ENCODE results near the gene LRRC56. TPM values are rescaled to one million over a fixed set of nuclear protein-coding genes. Genes with fewer than 3 reads are reported as not detected.
A peak's percentile ranks its signal among the peaks of the same experiment; 100 is the strongest.

The LRRC56 gene
- total and polyA plus RNA-seq, 2 of the 13 experiments (the other 11 are each of a cell fraction or from before 2014, with no cell fraction given): 0.11 to 0.29 TPM

GRCh38 chr11:560305-561147 lies 23.2 kb downstream of the LRRC56 start, which contains the start of the genes LMNTD2 and RASSF7 (continued):
- TF ChIP-seq IRF9 (CRISPR knock-in tag; IDR thresholded peaks at IDR 0.05; ENCODE audit: borderline replicate concordance) (no peak; the same call in 1 of the 2 replicates), KDM5A (IDR thresholded peaks at IDR 0.05; ENCODE audit: borderline replicate concordance, low read length) (peak; percentile 38; the same call in 1 of the 2 replicates), TFDP2 (CRISPR knock-in tag; IDR thresholded peaks at IDR 0.05) (peak; percentile 32), MED13 (CRISPR knock-in tag; IDR thresholded peaks at IDR 0.05) (peak; percentile 59; the same call in 1 of the 2 replicates), SP4 (CRISPR knock-in tag; IDR thresholded peaks at IDR 0.05) (peak; percentile 96), FOXA3 (CRISPR knock-in tag; IDR thresholded peaks at IDR 0.05) (0 out of 2 replicates have a peak, but pooled peaks have one; percentile 32), KLF13 (CRISPR knock-in tag; IDR thresholded peaks at IDR 0.05) (0 out of 2 replicates have a peak, but pooled peaks have one; percentile 62), GLMP (CRISPR knock-in tag; IDR thresholded peaks at IDR 0.05; ENCODE audit: borderline replicate concordance) (no peak), PHF8 (CRISPR knock-in tag; IDR thresholded peaks at IDR 0.05) (peak; percentile 89), ZSCAN12 (CRISPR knock-in tag; IDR thresholded peaks at IDR 0.05) (0 out of 2 replicates have a peak, but pooled peaks have one; percentile 29), NR2C2 (CRISPR knock-in tag; IDR thresholded peaks at IDR 0.05; ENCODE audit: borderline replicate concordance) (peak; percentile 92), HNRNPL (IDR thresholded peaks at IDR 0.05; ENCODE audit: low read depth, low read length) (peak; percentile 65), DRAP1 (CRISPR knock-in tag; IDR thresholded peaks at IDR 0.05) (peak; percentile 70), ZKSCAN5 (CRISPR knock-in tag; IDR thresholded peaks at IDR 0.05) (no peak), YEATS2 (CRISPR knock-in tag; IDR thresholded peaks at IDR 0.05; ENCODE audit: borderline replicate concordance) (0 out of 2 replicates have a peak, but pooled peaks have one; percentile 57), PITX1 (CRISPR knock-in tag; IDR thresholded peaks at IDR 0.05) (peak; percentile 67), NKX3-1 (CRISPR knock-in tag; IDR thresholded peaks at IDR 0.05) (peak; percentile 58; the same call in 1 of the 2 replicates), GABPB1 (CRISPR knock-in tag; IDR thresholded peaks at IDR 0.05) (peak; percentile 81), ZNF629 (CRISPR knock-in tag; conservative IDR thresholded peaks at IDR 0.05) (no peak), TSC22D2 (CRISPR knock-in tag; IDR thresholded peaks at IDR 0.05; ENCODE audit: borderline replicate concordance) (no peak), NONO (IDR thresholded peaks at IDR 0.05) (no peak), NONO (CRISPR knock-in tag; conservative IDR thresholded peaks at IDR 0.05) (0 out of 2 replicates have a peak, but pooled peaks have one; percentile 26), TOPORS (CRISPR knock-in tag; IDR thresholded peaks at IDR 0.05) (no peak), HNF4A (CRISPR knock-in tag; IDR thresholded peaks at IDR 0.05) (peak; percentile 59; the same call in 1 of the 2 replicates), HDAC1 (CRISPR knock-in tag; IDR thresholded peaks at IDR 0.05) (peak; percentile 81), TP53 (CRISPR knock-in tag; conservative IDR thresholded peaks at IDR 0.05) (0 out of 2 replicates have a peak, but pooled peaks have one; percentile 63), ZNF607 (CRISPR knock-in tag; IDR thresholded peaks at IDR 0.05; ENCODE audit: borderline replicate concordance) (peak; percentile 41), DR1 (CRISPR knock-in tag; IDR thresholded peaks at IDR 0.05) (peak; percentile 53; the same call in 1 of the 2 replicates)
